Measurements from ENCODE around the gene PNPLA5.
A peak's percentile ranks its signal among the peaks of the same experiment; 100 is the strongest.
"Not testable (repeated sequence)": the region's sequence is repeated elsewhere in the genome, so short reads cannot be mapped to it uniquely, and the experiment has no call there.

Gene PNPLA5

DNA sequence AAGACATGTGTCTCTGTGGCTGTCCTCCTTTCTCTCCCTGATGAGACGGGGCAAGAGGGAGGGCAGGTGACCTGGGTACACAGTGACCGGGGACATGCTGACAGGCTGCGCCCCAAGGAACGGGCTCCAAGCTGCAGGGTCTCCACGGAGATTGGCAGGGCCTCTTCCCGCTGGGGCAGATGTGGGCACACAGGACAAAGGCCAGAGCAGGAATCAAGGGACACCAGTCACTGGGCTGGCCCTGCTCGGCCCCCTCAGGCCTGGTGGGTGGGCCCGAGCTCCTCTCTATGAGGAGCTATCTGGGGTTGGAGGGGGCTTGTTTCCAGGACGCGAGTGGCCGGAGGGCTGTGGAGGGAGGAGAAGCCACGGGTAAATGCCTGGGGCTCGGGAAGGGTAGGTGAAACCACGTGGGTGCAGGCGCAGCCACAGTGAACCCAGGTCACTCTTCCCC, 11.2 kb downstream of the PNPLA5 start:
- peak; percentile 30 for DNase-seq

DNA sequence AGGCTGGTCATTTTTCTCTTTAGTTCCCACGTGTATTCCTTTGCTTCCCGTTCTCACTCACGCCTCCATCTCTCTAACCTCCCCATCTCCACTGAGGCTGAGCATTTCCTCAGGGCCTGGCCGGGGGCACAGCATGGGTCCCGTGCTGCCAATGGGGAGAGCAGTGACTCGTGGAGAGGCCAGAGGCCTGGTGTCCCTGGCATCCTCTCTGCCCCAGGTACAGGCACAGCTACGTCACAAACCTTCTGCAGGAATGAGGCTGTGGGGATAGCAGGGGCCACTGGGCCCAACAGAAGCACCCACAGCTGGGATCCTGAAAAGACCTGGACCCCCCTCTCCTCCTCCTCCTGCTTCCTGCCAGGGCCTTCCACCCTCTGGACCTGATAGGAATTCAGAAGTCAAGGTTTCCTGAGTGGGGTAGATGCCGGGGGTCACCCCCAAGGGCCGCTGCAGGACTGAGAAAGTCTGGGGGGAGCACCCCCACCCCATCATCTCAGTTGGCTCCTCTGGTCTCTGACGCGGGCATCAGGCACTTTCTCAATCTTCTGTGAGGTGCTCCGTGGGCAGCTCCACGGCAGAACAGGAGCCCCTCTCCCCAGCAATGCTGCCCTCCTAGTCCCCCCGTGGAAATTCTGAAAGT, 11.8 kb downstream of the PNPLA5 start:
- DNase-seq = no peak

DNA sequence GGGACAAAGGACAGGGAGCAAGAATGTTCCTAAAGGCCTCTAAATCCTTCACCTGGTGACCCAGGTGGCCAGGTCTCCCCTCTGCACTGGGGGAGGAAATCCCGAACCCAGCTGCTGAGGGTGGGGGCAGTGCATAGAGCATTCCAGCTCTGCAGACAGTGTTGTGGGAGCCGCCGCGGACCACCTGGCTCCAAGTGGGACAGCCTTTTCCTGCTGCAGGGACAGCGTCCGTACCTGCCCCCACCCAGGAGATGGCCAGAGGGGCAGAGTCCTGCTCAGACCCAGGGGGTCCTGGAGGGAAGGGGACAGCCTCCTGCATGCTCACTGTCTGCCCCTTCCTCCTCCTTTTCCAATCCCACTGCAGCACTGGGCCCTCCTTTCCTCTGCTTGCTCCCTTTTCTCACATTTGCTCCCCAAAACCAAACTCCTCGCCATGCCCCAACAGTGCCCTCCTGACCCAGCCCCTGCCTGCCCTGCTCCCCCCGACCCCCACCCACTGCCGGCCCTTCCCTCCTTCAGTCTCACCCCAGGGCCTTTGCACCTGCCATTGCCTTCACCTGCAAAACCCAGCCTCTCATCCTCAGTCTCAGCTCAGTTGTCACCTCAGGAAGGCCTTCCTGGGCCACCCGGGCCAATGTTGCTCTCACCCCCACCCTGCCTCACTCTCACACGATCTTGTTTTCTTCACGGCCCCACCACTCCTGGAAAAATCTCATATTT, 12.8 kb downstream of the PNPLA5 start:
- no peak for DNase-seq

- peak; percentile 24 for DNase-seq
These were observed 13.6 kb downstream of the PNPLA5 start for GRCh38 chr22:43878079-43878795.

GRCh38 chr22:43876866-43877509, 14.8 kb downstream of the PNPLA5 start:
- no peak for DNase-seq

DNA sequence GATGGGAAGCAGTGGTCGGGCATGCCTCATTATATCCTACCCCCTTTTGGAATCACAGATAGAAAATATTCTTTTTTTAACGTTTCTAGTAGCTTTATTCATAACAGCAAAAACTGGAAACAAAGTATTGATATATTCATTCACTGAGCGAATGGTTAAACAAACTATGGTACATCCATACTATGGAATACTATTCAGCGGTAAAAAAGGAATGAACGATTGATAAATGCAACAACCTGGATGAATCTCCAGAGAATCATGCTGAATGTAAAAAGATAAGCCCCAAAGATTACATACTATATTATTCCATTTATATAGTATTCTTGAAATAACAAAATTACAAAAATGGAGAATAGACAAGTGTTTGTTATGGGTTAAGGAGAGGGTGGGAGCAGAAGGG, 22.0 kb downstream of the PNPLA5 start:
- DNase-seq = no peak

DNA sequence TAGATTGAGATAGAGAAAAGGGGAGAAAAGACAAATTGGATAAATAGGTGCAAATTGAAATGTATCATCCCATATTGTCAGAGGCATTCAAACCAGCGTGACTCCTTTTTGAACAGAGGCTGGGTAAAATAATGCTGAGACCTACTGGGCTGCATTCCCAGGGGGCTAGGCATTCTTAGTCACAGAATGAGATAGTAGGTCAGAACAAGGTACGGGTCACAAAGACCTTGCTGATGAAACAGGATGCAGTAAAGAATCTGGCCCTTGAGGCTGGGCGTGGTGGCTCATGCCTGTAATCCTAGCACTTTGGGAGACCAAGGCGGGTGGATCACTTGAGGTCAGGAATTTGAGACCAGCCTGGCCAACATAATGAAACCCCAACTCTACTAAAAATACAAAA, 22.8 kb downstream of the PNPLA5 start:
- not testable (repeated sequence) for DNase-seq

GRCh38 chr22:43867839-43868635, 23.8 kb downstream of the PNPLA5 start:
- peak; percentile 67 for DNase-seq

- DNase-seq = no peak
These were observed 29.0 kb downstream of the PNPLA5 start for GRCh38 chr22:43862882-43863202.

- DNase-seq = peak; percentile 59
These were observed 29.5 kb downstream of the PNPLA5 start, which contains the start of gene SULT4A1 for GRCh38 chr22:43862074-43862881. TSS of gene SULT4A1 (minus strand) at chr22:43862513. CDS start at chr22:43862382, 131 bp downstream.

- peak; percentile 45 for DNase-seq
These were observed 30.3 kb downstream of the PNPLA5 start for GRCh38 chr22:43861529-43861928.

- DNase-seq = peak; percentile 36
These were observed 31.0 kb downstream of the PNPLA5 start for GRCh38 chr22:43860831-43861230.

GRCh38 chr22:43860126-43860525, 31.7 kb downstream of the PNPLA5 start:
- DNase-seq = no peak

DNA sequence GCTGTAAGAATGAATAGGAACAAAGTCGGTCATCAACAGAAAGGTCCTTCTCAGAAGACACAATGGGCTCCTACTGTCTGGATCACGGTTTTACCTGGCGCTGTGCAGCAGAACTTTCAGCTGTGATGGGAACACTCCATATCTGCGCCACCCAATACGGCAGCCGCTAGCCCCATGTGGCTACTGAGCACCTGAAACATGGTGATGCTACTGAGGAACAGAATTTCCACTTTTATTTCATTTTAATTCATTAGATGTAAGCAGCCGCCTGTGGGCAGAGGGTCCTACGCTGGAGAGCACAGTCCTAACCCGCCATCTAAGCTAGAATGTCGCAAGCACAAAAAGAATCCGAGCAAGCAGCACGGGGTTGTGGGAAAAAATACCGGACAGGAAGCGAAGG, 32.2 kb downstream of the PNPLA5 start:
- no peak for DNase-seq

DNA sequence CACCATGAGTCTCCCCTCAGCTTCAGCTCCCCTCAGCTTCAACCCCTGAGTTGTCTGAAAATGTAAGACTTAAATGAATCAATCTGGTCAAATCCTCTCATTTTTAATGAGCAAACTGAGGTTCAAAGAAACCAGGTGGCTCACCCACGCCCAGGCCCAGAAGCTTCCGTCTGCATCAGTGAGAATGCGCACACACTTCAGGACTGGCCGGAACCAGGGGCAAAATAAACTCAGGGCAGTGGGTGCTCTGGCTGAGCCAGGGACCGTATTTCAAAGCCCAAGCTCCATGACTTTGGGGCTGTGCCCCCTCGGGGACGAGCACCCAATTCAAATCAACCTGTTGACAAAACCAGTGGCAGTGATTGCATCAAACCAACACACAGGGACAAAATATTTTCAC, 32.6 kb downstream of the PNPLA5 start:
- DNase-seq = no peak

DNA sequence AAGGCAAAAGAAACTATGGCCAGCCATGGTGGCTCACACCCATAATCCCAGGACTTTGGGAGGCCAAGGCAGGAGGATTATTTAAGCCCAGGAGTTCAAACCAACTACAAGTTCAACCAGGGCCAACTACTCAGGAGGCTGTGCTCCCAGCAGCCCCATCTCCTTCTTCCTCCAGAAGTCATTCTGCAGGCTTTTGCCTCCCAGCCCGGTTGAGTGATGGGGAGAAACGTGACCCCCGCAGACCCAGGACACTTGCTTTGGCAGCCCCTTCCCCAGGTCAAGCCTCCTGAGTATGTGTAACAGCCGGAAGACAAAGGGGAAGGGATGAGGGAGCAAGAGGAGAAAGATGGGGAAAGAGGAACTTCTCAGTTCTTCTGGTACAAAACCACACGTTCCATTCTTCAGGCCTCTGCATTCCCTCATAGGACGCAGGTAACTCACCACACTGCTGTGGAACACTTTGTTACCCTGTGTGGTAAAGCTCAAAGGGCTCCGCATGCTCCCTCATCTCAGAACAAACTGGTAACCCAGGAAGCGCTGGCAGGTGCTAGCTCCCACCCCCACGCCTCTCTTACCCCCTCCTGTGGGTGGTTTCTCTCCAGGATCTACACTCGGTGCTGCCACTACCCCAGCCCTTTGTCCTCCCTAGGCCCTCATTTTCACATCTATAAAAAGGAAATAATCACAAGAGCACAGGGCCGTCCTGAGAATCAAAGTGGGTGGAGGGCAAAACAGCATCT, 33.5 kb downstream of the PNPLA5 start:
- peak; percentile 53 for DNase-seq

DNA sequence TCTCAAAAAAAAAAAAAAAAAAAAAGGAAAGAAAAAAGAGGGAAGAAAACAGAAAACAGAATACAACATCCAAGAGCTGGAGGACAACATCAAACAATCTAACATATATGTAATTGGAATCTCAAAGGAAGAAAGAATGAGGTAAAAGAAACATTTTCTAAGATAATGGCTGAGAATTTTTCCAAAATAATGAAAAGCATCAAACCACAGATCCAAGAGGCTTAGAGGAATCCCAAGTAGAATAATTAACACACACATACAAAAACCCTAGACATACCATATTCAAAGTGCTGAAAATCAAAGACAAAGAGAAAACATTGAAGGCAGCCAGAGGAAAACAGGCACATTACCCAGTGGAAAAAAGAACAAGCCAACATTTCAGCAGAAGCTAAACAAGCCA, 34.4 kb downstream of the PNPLA5 start:
- no peak for DNase-seq

DNA sequence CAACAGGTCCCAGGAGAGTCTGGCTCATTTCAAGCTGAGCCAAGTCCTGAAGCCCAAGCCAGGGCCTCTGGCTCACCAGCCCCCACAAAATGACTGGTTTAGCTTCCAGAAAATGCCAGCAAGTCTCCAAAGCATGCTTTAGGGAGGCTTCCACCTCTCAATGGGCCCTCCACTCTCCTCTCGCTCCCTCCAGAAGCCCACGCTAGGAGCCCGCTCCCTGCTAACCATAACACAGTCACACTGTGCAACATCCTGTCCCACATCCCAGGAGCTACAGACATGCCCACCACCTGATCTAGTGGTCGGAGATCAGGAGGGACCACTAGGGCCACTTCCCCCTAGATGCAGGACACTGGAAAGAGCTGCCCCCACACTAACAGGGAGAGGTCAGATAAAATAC, 36.4 kb downstream of the PNPLA5 start:
- peak; percentile 37 for DNase-seq

GRCh38 chr22:43854786-43855271, 37.0 kb downstream of the PNPLA5 start:
- DNase-seq = peak; percentile 48

GRCh38 chr22:43854121-43854785, 37.6 kb downstream of the PNPLA5 start:
- DNase-seq = peak; percentile 27
